Cardiac fibroblast (primary cell): ENCODE data around the gene SLC35A5.

Experiments
- DNase-seq, 2 donors: peaks; one replicate each; pipeline versions ENCODE4 v3.0.0 to v3.0.0-alpha.2; 2010; ENCODE audit warnings: low read depth in 2 of 2
- H3K4me3 ChIP-seq, 2 donors: replicated peaks in 1 of 2; 1 replicate in 1 of 2; 2 replicates in 1 of 2; pipeline ENCODE4 v1.5.1; 2011; ENCODE audit warnings: low read depth in 2 of 2, low read length in 2 of 2, mild to moderate bottlenecking in 2 of 2, moderate library complexity in 1 of 2
- CTCF ChIP-seq: IDR thresholded peaks from one replicate; pipeline ENCODE4 v1.5.1; 2011; ENCODE audit warnings: low read depth, mild to moderate bottlenecking, low read length, inconsistent platforms

The SLC35A5 gene

GRCh38 chr3:112531358-112531781, 30.5 kb upstream of the SLC35A5 start:
- peak; percentile 18 for TF ChIP-seq CTCF
- no peak overlapping the region for H3K4me3 ChIP-seq
- peak; percentile 66 to 67 for DNase-seq

- no peak overlapping the region for H3K4me3 ChIP-seq
- TF ChIP-seq CTCF, result no peak
- DNase-seq, result no peak
Observed at GRCh38 chr3:112539825-112540650, 21.8 kb upstream of the SLC35A5 start.

GRCh38 chr3:112546216-112546759, 15.6 kb upstream of the SLC35A5 start:
- no peak for TF ChIP-seq CTCF
- H3K4me3 ChIP-seq, result no peak overlapping the region
- peak; percentile 5 to 67 for DNase-seq

GRCh38 chr3:112550859-112551258, 11.0 kb upstream of the SLC35A5 start:
- no peak for DNase-seq
- H3K4me3 ChIP-seq, result no peak overlapping the region
- TF ChIP-seq CTCF, result no peak

DNA sequence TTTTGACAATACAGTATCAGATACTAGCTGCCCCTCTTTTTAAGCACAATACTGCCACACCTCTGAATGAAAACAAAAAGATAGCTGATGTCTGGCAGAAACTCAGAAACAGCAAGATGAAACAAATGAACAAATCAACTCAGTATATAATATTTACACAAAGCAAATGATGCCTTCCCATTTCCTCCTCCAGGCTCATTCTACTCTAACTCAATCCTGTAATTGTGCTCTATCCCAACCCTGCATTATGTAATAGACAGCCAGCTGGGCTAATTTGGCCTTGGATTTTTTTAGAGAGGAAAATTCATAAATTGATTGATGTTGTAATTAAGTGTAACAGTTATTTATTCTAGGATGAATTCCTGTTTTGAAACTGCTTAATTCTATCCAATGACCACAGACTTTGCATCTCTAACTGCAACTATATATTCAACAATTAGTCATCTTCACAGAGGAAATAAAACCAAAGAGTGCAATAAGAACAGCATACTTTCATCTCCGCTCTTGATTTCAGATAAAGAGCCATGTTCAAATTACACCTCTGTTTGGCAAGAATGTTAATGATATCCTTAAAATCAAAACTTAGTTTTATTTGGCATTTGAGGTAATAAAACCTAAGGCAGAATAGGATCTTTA, 6.2 kb upstream of the SLC35A5 start:
- no peak for DNase-seq
- TF ChIP-seq CTCF, result no peak
- H3K4me3 ChIP-seq, result no peak overlapping the region

DNA sequence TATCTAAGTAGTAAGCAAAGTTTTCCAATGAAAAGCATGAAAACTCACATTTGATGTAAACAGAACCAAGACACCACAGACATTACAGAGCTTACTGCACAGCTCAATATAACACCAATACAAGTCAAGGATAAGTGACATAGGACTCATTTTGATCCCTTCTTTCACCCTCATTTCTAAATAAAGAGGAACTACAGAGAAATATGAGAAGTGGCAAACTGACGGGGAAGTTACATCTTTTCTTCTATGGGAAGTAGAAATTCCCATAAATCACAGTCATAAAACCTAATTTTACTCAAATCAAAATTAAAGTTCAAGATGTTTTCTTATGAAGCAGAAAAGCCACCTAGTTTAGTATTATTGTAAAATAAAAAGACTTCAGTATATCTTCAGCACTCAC, 3.9 kb upstream of the SLC35A5 start:
- no peak for DNase-seq
- no peak for TF ChIP-seq CTCF

More for the DNA sequence above, 3.9 kb upstream of the SLC35A5 start:
- H3K4me3 ChIP-seq, result no peak overlapping the region
